PC-3 (cell line): ENCODE data around the gene PHKB. TPM values are rescaled to one million over a fixed set of nuclear protein-coding genes. Genes with fewer than 3 reads are reported as not detected.

Source experiments
- ATAC-seq: fragments of 200-7000 bp; cut with Tn5 transposase; 2 replicates; pipeline ENCODE4 v1.9.1; 2020; ENCODE audit warnings: mild to moderate bottlenecking, moderate library complexity
- BruUV-seq: library from RNA; stranded (reverse); fragments of 400-500 nt; replicated peaks from 2 replicates; lab custom pipeline; 2021; lab: Mats Ljungman, UMichigan
- CTCF ChIA-PET: fragments of 300-600 bp; sonication (Branson Sonifier 250); formaldehyde crosslinking; loops from one replicate; lab custom pipeline; 2022; ENCODE audit warnings: antibody characterized with exemption; lab: Charles Lee
- POLR2A ChIA-PET: fragments of 300-600 bp; sonication (Branson Sonifier 250); formaldehyde crosslinking; loops from one replicate; lab custom pipeline; 2022; ENCODE audit warnings: antibody characterized with exemption; ENCODE audit not compliant: unreplicated experiment; lab: Charles Lee
- DNase-seq: peaks from one replicate; pipeline ENCODE4 v3.0.0-alpha.2; 2015
- H2AFZ ChIP-seq: fragments of 300-600 bp; sonication (generic); 2 replicates; pipeline ENCODE4 v1.6.0; 2016; ENCODE audit warnings: antibody characterized with exemption, low read length
- H3F3A ChIP-seq: fragments of 300-600 bp; sonication (generic); one replicate; pipeline ENCODE4 v1.6.0; 2017; ENCODE audit warnings: antibody characterized with exemption, low read length, control low read depth, mild to moderate bottlenecking; ENCODE audit not compliant: unreplicated experiment
- H3K27ac ChIP-seq: fragments of 300-600 bp; sonication (generic); 2 replicates; pipeline ENCODE4 v1.5.1; 2016; ENCODE audit warnings: mild to moderate bottlenecking, low read length
- H3K27me3 ChIP-seq: fragments of 300-600 bp; sonication (generic); 2 replicates; pipeline ENCODE4 v1.6.1; 2016; ENCODE audit warnings: low read length, mixed read lengths
- H3K36me3 ChIP-seq: fragments of 300-600 bp; sonication (generic); 2 replicates; pipeline ENCODE4 v1.6.1; 2016; ENCODE audit warnings: low read depth, mixed run types, low read length, mixed read lengths
- H3K4me1 ChIP-seq: fragments of 300-600 bp; sonication (generic); 2 replicates; pipeline ENCODE4 v1.5.1; 2016; ENCODE audit warnings: low read length; ENCODE audit not compliant: insufficient read depth
- H3K4me2 ChIP-seq: fragments of 300-600 bp; sonication (generic); 2 replicates; pipeline ENCODE4 v1.6.0; 2016; ENCODE audit warnings: low read length
- H3K4me3 ChIP-seq: fragments of 300-600 bp; sonication (generic); 2 replicates; pipeline ENCODE4 v1.5.1; 2016; ENCODE audit warnings: mild to moderate bottlenecking, low read length, mixed read lengths
- H3K79me2 ChIP-seq: fragments of 300-600 bp; sonication (generic); 2 replicates; pipeline ENCODE4 v1.6.1; 2017; ENCODE audit warnings: low read length, mixed read lengths
- H3K9ac ChIP-seq: fragments of 300-600 bp; sonication (generic); 2 replicates; pipeline ENCODE4 v1.6.0; 2016; ENCODE audit warnings: mild to moderate bottlenecking, low read length
- H3K9me2 ChIP-seq: fragments of 300-600 bp; sonication (generic); replicated peaks from 2 replicates; pipeline ENCODE4 v1.6.1; 2016; ENCODE audit warnings: mixed run types, low read length, mixed read lengths
- H3K9me3 ChIP-seq: fragments of 300-600 bp; sonication (generic); 2 replicates; pipeline ENCODE4 v1.6.1; 2016; ENCODE audit warnings: low read length, mixed read lengths
- H4K20me1 ChIP-seq: fragments of 300-600 bp; sonication (generic); 2 replicates; pipeline ENCODE4 v1.6.1; 2016; ENCODE audit warnings: low read length, mixed read lengths
- EZH2 ChIP-seq: fragments of 300-600 bp; sonication (generic); IDR thresholded peaks from one replicate; pipeline ENCODE4 v1.6.1; 2017; ENCODE audit warnings: antibody characterized with exemption, mild to moderate bottlenecking, low read length; ENCODE audit not compliant: unreplicated experiment
- EZH2phosphoT487 ChIP-seq: fragments of 300-600 bp; sonication (generic); IDR thresholded peaks from 2 replicates; pipeline ENCODE4 v1.6.1; 2018; ENCODE audit warnings: mild to moderate bottlenecking, antibody characterized with exemption, low read length, borderline replicate concordance
- intact Hi-C: fragments of 100-400 bp; cut with micrococcal nuclease; formaldehyde crosslinking; loops from 2 replicates; pipeline ENCODE4 v1.9.0; 2023
- total RNA-seq: library from RNA; depleted of rRNA; stranded (reverse); fragments of >200 nt; gene quantifications from 2 replicates; pipeline ENCODE4 v1.2.3, GENCODE V29; 2014
- TF ChIP-seq, protein P1 (sequence below): fragments of 300-600 bp; sonication (generic); conservative IDR thresholded peaks from 2 replicates; pipeline ENCODE4 v1.5.1; 2017; ENCODE audit warnings: antibody characterized with exemption, low read depth, mild to moderate bottlenecking, low read length

The PHKB gene
- total RNA-seq, 1 experiment from 2014 or later: 31.8 TPM

DNA sequence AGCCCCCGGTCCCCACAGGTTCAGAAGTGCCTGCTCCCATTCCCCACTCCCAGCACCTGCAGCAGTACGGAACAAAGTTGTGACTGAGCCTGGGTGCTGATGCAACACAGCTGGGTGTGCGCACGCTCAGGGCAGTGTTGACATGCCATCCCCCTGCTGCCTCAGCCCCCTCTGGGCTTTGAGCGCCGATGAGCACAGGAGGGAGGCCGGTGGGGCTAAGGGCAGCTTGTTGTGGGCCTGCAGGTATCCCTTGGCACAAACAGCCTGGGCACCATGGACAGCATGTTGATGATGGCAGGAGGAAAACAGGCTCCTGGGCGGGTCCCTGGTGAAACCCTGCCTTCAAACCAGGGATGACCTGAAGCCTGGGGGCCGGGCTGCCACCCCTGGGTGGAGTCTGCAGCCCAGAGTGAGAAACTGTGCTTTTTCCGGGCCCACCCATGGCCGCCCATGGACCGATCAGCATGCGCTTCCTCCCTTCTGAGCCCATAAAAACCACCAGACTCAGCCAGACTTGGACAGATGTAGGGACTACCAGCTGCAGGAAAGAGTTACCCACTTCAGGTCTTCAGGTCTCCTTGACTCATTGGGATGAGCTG is 175.5 kb downstream of the PHKB start:
- Histone ChIP-seq H3K79me2 (no peaks in the 10 kb centered on the region), H3F3A (no peaks in the 10 kb centered on the region), H3K27me3 (no peaks in the 10 kb centered on the region), H3K4me3 (no peak overlapping the region), H3K4me1 (peaks cover 7% of the 10 kb centered on the region), H3K9ac (no peak overlapping the region), H3K9me2 (no peaks in the 10 kb centered on the region), H2AFZ (no peak overlapping the region), H3K27ac (no peak overlapping the region), H3K9me3 (peaks cover 7% of the 10 kb centered on the region), H4K20me1 (0 out of 2 replicates have a peak, but pooled peaks cover 5% of the 10 kb centered on the region), H3K36me3 (peaks cover 18% of the 10 kb centered on the region), H3K4me2 (no peak overlapping the region)
- ATAC-seq (no peak), DNase-seq (no peak)
- POLR2A ChIA-PET: no interaction called here
- intact Hi-C loops: no loop called here
- CTCF ChIA-PET: no interaction called here
- TF ChIP-seq EZH2: no peak
- TF ChIP-seq, protein P1, sequence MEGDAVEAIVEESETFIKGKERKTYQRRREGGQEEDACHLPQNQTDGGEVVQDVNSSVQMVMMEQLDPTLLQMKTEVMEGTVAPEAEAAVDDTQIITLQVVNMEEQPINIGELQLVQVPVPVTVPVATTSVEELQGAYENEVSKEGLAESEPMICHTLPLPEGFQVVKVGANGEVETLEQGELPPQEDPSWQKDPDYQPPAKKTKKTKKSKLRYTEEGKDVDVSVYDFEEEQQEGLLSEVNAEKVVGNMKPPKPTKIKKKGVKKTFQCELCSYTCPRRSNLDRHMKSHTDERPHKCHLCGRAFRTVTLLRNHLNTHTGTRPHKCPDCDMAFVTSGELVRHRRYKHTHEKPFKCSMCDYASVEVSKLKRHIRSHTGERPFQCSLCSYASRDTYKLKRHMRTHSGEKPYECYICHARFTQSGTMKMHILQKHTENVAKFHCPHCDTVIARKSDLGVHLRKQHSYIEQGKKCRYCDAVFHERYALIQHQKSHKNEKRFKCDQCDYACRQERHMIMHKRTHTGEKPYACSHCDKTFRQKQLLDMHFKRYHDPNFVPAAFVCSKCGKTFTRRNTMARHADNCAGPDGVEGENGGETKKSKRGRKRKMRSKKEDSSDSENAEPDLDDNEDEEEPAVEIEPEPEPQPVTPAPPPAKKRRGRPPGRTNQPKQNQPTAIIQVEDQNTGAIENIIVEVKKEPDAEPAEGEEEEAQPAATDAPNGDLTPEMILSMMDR: no peak
- no peak for TF ChIP-seq EZH2phosphoT487
- no TSS peak for BruUV-seq

- ATAC-seq: no peak
- DNase-seq: no peak
- no peak overlapping the region for H3K27ac ChIP-seq
- no peaks in the 10 kb centered on the region for H3F3A ChIP-seq
- no peak overlapping the region for H3K4me3 ChIP-seq
- no peak overlapping the region for H3K9ac ChIP-seq
- POLR2A ChIA-PET: no interaction called here
- peaks cover 7% of the 10 kb centered on the region for H3K9me3 ChIP-seq
- H4K20me1 ChIP-seq: 0 out of 2 replicates have a peak, but pooled peaks cover 5% of the 10 kb centered on the region
- H3K79me2 ChIP-seq: no peaks in the 10 kb centered on the region
- no peaks in the 10 kb centered on the region for H3K27me3 ChIP-seq
- no TSS peak for BruUV-seq
- CTCF ChIA-PET: no interaction called here
- intact Hi-C loops: no loop called here
- TF ChIP-seq, protein P1: no peak
- TF ChIP-seq EZH2 (no peak), EZH2phosphoT487 (no peak)
- no peaks in the 10 kb centered on the region for H3K9me2 ChIP-seq
- no peak overlapping the region for H2AFZ ChIP-seq
- no peak overlapping the region for H3K4me2 ChIP-seq
- peaks cover 18% of the 10 kb centered on the region for H3K36me3 ChIP-seq
- H3K4me1 ChIP-seq: peaks cover 7% of the 10 kb centered on the region
These were observed 177.0 kb downstream of the PHKB start for GRCh38 chr16:47638175-47638574.

- no peak for DNase-seq
- no peak overlapping the region for H3K4me3 ChIP-seq
- no peak overlapping the region for H2AFZ ChIP-seq
- no peaks in the 10 kb centered on the region for H3K4me1 ChIP-seq
- no TSS peak for BruUV-seq
- no peaks in the 10 kb centered on the region for H4K20me1 ChIP-seq
- ChIA-PET CTCF (no interaction called here), POLR2A (no interaction called here)
- no peaks in the 10 kb centered on the region for H3K79me2 ChIP-seq
- intact Hi-C loops: no loop called here
- ATAC-seq: no peak
- H3K9me3 ChIP-seq: no peaks in the 10 kb centered on the region
- no peaks in the 10 kb centered on the region for H3K9me2 ChIP-seq
- no peak overlapping the region for H3K9ac ChIP-seq
- no peak overlapping the region for H3K27ac ChIP-seq
- TF ChIP-seq, protein P1: no peak
- TF ChIP-seq EZH2 (no peak), EZH2phosphoT487 (no peak)
- peaks cover 5% of the 10 kb centered on the region; the same call in 1 of the 2 replicates for H3K36me3 ChIP-seq
- H3K4me2 ChIP-seq: no peak overlapping the region
- no peaks in the 10 kb centered on the region for H3K27me3 ChIP-seq
- no peaks in the 10 kb centered on the region for H3F3A ChIP-seq
These were observed 179.5 kb downstream of the PHKB start for GRCh38 chr16:47640661-47641060.
